ENCODE results near the gene BCAP29.

- TF ChIP-seq CTCF (IDR thresholded peaks at IDR 0.05) = no peak
- TF ChIP-seq POLR2A (IDR thresholded peaks at IDR 0.05) = no peak
These were observed 804 bp downstream of the BCAP29 start for GRCh38 chr7:107580716-107581383.

All from testis (tissue), 2 donors.